Muscle layer of colon (tissue), 2 donors: ENCODE data around the gene HES4.
"Not testable (repeated sequence)": the region's sequence is repeated elsewhere in the genome, so short reads cannot be mapped to it uniquely, and the experiment has no call there.

Experiments
- H3K27ac ChIP-seq: one replicate; pipeline ENCODE4 v1.7.0; 2013; ENCODE audit warnings: low read depth, mild to moderate bottlenecking, low read length, moderate library complexity
- H3K27me3 ChIP-seq, 2 donors: one replicate each; pipeline ENCODE4 v1.7.0; 2013; ENCODE audit warnings: low read length in 2 of 2, mild to moderate bottlenecking in 2 of 2; ENCODE audit not compliant: insufficient read depth in 2 of 2, control insufficient read depth in 1 of 2
- H3K36me3 ChIP-seq: one replicate; pipeline ENCODE4 v1.7.0; 2013; ENCODE audit warnings: mild to moderate bottlenecking, low read length; ENCODE audit not compliant: insufficient read depth
- H3K4me1 ChIP-seq: one replicate; pipeline ENCODE4 v1.7.0; 2013; ENCODE audit warnings: mild to moderate bottlenecking, low read length; ENCODE audit not compliant: insufficient read depth
- H3K4me3 ChIP-seq, 2 donors: one replicate each; pipeline ENCODE4 v1.7.0; 2013; ENCODE audit warnings: low read length in 2 of 2, low read depth in 1 of 2, mild to moderate bottlenecking in 1 of 2, moderate library complexity in 1 of 2
- H3K9ac ChIP-seq: one replicate; pipeline ENCODE4 v1.7.0; 2013; ENCODE audit warnings: low read length
- H3K9me3 ChIP-seq: one replicate; pipeline ENCODE4 v1.7.0; 2013; ENCODE audit warnings: mild to moderate bottlenecking, low read length
- donor health status: abdominal sarcoma.
- donor health status: Adenocarcinoma of cecum.

Gene HES4

GRCh38 chr1:1031659-1032235 is 31.9 kb upstream of the HES4 start:
- Histone ChIP-seq H3K27ac (no peak overlapping the region), H3K9ac (no peak overlapping the region), H3K9me3 (no peaks in the 10 kb centered on the region), H3K36me3 (no peaks in the 10 kb centered on the region), H3K27me3 (peaks cover 0 to 29% of the 10 kb centered on the region in 2 donors), H3K4me3 (no peak overlapping the region), H3K4me1 (no peaks in the 10 kb centered on the region)

DNA sequence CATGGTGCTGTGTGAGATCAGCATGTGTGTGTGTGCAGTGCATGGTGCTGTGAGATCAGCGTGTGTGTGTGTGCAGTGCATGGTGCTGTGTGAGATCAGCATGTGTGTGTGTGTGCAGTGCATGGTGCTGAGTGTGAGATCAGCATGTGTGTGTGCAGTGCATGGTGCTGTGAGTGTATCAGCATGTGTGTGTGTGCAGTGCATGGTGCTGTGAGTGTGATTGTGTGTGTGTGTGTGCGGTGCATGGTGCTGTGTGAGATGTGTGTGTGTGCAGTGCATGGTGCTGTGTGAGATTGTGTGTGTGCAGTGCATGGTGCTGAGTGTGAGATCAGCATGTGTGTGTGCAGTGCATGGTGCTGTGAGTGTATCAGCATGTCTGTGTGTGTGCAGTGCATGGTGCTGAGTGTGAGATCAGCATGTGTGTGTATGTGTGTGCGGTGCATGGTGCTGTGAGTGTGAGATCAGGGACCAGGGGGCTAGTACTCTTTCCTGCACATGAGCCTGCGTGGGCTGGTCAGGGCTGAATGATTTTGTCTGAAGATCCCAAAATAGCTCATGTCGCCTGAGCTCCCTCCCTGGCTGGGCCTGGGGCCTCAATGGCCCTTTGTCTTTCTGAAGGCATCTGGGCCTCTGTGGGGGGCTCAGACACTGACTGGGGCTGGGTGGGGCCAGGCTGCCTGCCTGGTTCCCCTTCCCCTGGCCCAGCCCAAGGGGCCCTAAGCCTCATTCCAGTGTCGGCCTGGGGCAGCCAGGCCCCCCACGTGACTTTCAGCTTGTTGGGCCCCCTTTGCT is 31.2 kb upstream of the HES4 start:
- not testable (repeated sequence) for H3K9ac ChIP-seq, H3K27ac ChIP-seq
- H3K27me3 ChIP-seq: peaks cover 0 to 28% of the 10 kb centered on the region in 2 donors

GRCh38 chr1:1027791-1028190 is 27.9 kb upstream of the HES4 start:
- H3K9ac ChIP-seq: no peak overlapping the region
- H3K36me3 ChIP-seq: no peaks in the 10 kb centered on the region
- no peak overlapping the region for H3K27ac ChIP-seq
- no peaks in the 10 kb centered on the region for H3K9me3 ChIP-seq
- no peaks in the 10 kb centered on the region for H3K4me1 ChIP-seq
- peaks cover 0 to 12% of the 10 kb centered on the region in 2 donors for H3K27me3 ChIP-seq
- H3K4me3 ChIP-seq: no peak overlapping the region

More for the DNA sequence above, 31.2 kb upstream of the HES4 start:
- not testable (repeated sequence) for H3K36me3 ChIP-seq, H3K4me3 ChIP-seq, H3K4me1 ChIP-seq, H3K9me3 ChIP-seq

DNA sequence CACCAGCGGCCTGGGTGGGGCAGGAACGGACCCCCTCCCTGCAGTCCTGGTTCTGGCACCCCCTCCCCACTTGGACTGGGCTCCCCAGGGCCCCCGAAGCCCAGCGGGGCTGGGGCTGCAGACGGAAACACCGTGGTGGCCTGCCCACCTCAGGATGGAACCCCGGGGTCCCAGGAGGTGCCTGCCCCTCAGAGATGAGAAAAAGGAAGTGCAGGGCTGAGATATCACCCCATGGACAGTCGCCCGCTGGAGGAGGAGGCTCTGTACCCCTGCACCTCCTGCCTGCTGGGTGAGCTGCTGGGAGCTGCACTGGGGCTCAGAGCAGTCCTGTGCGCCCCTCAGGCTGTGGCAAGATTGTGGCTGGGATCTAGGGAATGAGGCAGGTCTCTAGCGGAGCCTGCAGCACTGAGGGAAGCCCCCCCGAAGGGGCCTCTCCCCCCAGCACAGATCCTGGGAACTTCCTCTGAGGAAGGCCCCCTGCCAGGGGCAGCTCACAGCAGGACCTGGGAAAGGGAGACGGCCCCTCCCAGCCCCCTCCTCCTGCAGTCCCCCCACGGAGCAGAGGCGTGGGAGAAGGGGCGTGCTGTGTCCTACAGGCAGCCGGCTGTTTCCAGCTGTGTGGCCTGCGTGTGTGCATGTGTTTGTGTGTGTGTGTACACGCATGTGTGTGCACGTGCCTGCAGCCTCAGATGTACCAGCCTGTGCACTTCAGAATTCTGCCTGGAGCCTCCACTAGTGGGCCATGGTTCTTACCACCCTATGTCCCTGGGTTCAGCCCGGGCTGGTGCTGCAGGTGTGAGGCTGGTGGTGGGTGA is 26.9 kb upstream of the HES4 start:
- Histone ChIP-seq H3K4me1 (no peaks in the 10 kb centered on the region), H3K9ac (no peak overlapping the region), H3K36me3 (no peaks in the 10 kb centered on the region), H3K4me3 (no peak overlapping the region), H3K27me3 (peaks cover 0 to 4% of the 10 kb centered on the region in 2 donors), H3K9me3 (no peaks in the 10 kb centered on the region), H3K27ac (no peak overlapping the region)

DNA sequence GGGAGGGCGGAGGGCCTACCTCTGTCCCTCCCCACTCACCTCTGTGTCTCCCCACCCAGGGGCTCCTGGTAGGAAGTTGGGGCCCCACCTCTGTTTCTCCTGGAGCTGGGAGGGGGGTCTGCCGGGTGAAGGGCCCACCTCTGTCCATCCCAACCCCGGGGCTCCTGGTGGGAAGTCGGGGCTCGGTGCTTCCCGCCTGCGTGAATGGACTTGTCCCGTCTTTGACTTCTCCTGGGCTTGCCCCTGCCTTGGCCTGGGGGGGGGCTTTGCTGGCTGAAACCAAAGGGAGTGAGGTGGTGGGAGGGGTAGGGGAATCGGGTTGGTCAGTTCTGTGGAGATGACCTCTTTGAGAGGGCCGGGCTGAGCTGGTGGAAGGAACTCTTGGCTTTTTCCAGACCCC is 25.8 kb upstream of the HES4 start:
- no peak overlapping the region for H3K27ac ChIP-seq

GRCh38 chr1:1024771-1025699 is 25.1 kb upstream of the HES4 start:
- Histone ChIP-seq H3K4me1 (peaks cover 7% of the 10 kb centered on the region), H3K4me3 (no peak overlapping the region), H3K36me3 (no peaks in the 10 kb centered on the region), H3K27me3 (peaks cover 0 to 12% of the 10 kb centered on the region in 2 donors), H3K9ac (no peak overlapping the region), H3K27ac (no peak overlapping the region), H3K9me3 (no peaks in the 10 kb centered on the region)

More for the DNA sequence above, 25.8 kb upstream of the HES4 start:
- Histone ChIP-seq H3K4me1 (peaks cover 7% of the 10 kb centered on the region), H3K9me3 (no peaks in the 10 kb centered on the region), H3K9ac (no peak overlapping the region), H3K4me3 (no peak overlapping the region), H3K36me3 (no peaks in the 10 kb centered on the region), H3K27me3 (peaks cover 0 to 11% of the 10 kb centered on the region in 2 donors)

DNA sequence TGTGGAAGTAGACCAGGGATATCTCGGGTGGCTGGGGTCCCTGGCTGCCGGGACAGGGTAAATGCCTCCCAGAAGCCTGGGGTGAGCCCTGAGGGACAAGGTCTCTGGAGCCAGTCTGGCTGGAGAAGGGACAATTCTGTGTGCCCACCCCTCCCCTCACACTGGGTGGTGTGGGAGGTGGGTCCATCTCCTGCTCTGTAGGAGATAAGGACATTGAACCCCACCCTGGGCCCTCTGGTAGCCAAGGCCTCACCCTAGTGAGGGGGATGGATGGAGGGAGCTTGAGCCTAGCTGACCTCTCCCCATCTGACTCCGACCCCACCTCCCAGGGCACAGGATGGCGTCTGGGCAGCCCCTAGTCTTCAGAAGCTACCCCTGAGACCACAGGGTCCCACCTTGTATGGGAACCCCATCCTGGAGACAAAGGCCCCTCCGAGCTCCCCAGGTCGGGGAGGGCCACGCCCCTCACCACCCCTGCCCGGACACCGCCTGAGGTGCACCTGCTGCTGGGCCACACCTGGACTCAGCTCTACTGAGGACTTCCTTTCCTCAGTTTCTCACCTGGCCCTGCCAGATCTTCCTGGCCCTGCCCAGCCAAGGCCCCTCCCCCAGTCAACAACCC is 24.4 kb upstream of the HES4 start:
- Histone ChIP-seq H3K36me3 (no peaks in the 10 kb centered on the region), H3K4me3 (no peak overlapping the region), H3K9ac (no peak overlapping the region), H3K27ac (no peak overlapping the region), H3K4me1 (peaks cover 7% of the 10 kb centered on the region), H3K27me3 (peaks cover 0 to 12% of the 10 kb centered on the region in 2 donors), H3K9me3 (no peaks in the 10 kb centered on the region)

DNA sequence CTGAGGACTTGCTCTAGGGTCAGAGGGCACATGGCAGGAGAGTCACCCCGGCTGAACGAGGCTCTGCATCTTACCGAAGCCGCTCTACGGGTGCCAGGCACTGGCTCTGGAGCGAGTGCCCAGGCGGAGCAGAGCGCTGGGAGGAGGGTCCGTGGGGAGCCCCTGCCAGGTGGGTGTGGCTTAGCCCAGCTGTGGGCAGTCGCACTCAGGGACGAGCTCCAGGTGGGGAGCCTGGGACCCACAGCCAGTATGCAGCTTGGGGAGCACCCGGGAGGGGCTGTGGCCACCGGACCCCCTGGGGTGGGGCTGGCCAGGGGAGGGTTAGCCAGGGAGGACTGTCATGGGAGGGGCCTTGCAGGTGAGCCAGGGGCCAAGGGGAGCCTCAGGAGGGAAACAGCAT is 23.8 kb upstream of the HES4 start:
- H3K27ac ChIP-seq: no peak overlapping the region
- no peaks in the 10 kb centered on the region for H3K36me3 ChIP-seq
- peaks cover 0 to 12% of the 10 kb centered on the region in 2 donors for H3K27me3 ChIP-seq
- H3K9ac ChIP-seq: no peak overlapping the region
- peaks cover 7% of the 10 kb centered on the region for H3K4me1 ChIP-seq
- no peak overlapping the region for H3K4me3 ChIP-seq
- H3K9me3 ChIP-seq: no peaks in the 10 kb centered on the region

GRCh38 chr1:1022302-1023009 is 22.6 kb upstream of the HES4 start:
- no peak overlapping the region for H3K27ac ChIP-seq
- H3K36me3 ChIP-seq: no peaks in the 10 kb centered on the region
- no peaks in the 10 kb centered on the region for H3K9me3 ChIP-seq
- no peak overlapping the region for H3K4me3 ChIP-seq
- H3K27me3 ChIP-seq: peaks cover 0 to 12% of the 10 kb centered on the region in 2 donors
- no peak overlapping the region for H3K9ac ChIP-seq
- H3K4me1 ChIP-seq: peaks cover 7% of the 10 kb centered on the region

DNA sequence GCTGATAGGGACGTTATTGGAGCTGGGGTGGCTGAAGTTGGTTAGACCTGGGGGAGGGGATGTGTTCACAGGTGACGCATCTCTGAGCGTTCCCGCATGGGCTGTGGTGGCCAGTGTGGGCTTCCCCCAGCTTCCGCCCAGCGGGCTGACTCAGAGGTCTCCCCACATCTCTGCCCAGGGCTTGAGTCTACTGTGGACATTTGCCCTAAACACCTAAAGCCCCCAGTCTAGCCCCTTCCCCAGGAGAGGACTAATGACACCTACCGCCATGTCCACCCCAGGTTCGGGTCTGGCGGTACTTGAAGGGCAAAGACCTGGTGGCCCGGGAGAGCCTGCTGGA is 22.0 kb upstream of the HES4 start:
- H3K4me1 ChIP-seq: peaks cover 7% of the 10 kb centered on the region
- H3K4me3 ChIP-seq: no peak overlapping the region
- no peaks in the 10 kb centered on the region for H3K9me3 ChIP-seq
- peaks cover 0 to 12% of the 10 kb centered on the region in 2 donors for H3K27me3 ChIP-seq
- H3K9ac ChIP-seq: no peak overlapping the region
- no peak overlapping the region for H3K27ac ChIP-seq
- H3K36me3 ChIP-seq: no peaks in the 10 kb centered on the region
